Adrenal gland (tissue), 12 donors: ENCODE results near the gene SPRY2. TPM values are rescaled to one million over a fixed set of nuclear protein-coding genes. Genes with fewer than 3 reads are reported as not detected.
"Not testable (repeated sequence)": the region's sequence is repeated elsewhere in the genome, so short reads cannot be mapped to it uniquely, and the experiment has no call there.

Source experiments
- DNase-seq, 7 donors: peaks; one replicate each; pipeline ENCODE4 v3.0.0-alpha.2; 2019 to 2020
- H3K27ac ChIP-seq, 5 donors: fragments of 200-600 bp; sonication (generic) in 4 of 5; 1 replicate in 3 of 5; 2 replicates in 2 of 5; pipeline versions ENCODE4 v1.5.1 to v1.8.0; 2016 to 2020; ENCODE audit warnings: mild to moderate bottlenecking in 1 of 5
- H3K27me3 ChIP-seq: fragments of 200-600 bp; 2 replicates; pipeline ENCODE4 v1.8.0; 2021
- H3K36me3 ChIP-seq, 2 donors: fragments of 200-600 bp; replicated peaks in 1 of 2; 1 replicate in 1 of 2; 2 replicates in 1 of 2; pipeline versions ENCODE4 v1.5.1 to v1.8.0; 2018 to 2022
- H3K4me1 ChIP-seq, 2 donors: fragments of 200-600 bp; replicated peaks in 1 of 2; 1 replicate in 1 of 2; 2 replicates in 1 of 2; pipeline versions ENCODE4 v1.5.1 to v1.8.0; 2018 to 2021
- H3K4me3 ChIP-seq, 4 donors: fragments of 200-600 bp; sonication (generic) in 3 of 4; one replicate each; pipeline ENCODE4 v1.5.1; 2016 to 2018
- H3K9me3 ChIP-seq, 3 donors: fragments of 200-600 bp; sonication (generic) in 1 of 3; replicated peaks in 1 of 3; 1 replicate in 2 of 3; 2 replicates in 1 of 3; pipeline versions ENCODE4 v1.5.1 to v1.8.0; 2016 to 2021
- CTCF ChIP-seq, 6 experiments: fragments of 450-650 bp in 4 of 6; fragments of 200-600 bp in 2 of 6; sonication (generic) in 1 of 6; IDR thresholded peaks; 1 replicate in 5 of 6; 2 replicates in 1 of 6; pipeline versions ENCODE4 v1.5.1 to v1.8.0; 2016 to 2021; ENCODE audit warnings: antibody characterized with exemption in 6 of 6, mild to moderate bottlenecking in 2 of 6, moderate library complexity in 1 of 6
- POLR2A ChIP-seq, 2 donors: fragments of 450-650 bp; IDR thresholded peaks; one replicate each; pipeline ENCODE4 v1.6.1; 2017; ENCODE audit warnings: antibody characterized with exemption in 2 of 2, mild to moderate bottlenecking in 2 of 2, moderate library complexity in 1 of 2
- WGBS, 4 donors: extraction: QIAGEN DNeasy Blood & Tissue Kit in 2 of 4; methylation state at CpG; one replicate each; pipeline versions ENCODE4 v1.1.5 to v1.1.7; 2013 to 2017; 5-methylcytosine and 5-hydroxymethylcytosine counted together
- intact Hi-C, 2 donors: fragments of 100-400 bp; cut with DNase I; formaldehyde crosslinking; loops; one replicate each; pipeline versions ENCODE4 v1.14.1 to v1.15.0; 2022 to 2023
- polyA plus RNA-seq, 3 donors: library from polyadenylated mRNA; stranded (reverse); fragments of 200-250 nt in 2 of 3; fragments of 350-450 nt in 1 of 3; fragmentation: Illumina TruSeq in 1 of 3; extraction: RNeasy Lipid Tissue Mini Kit (QIAGEN cat#74804) in 1 of 3; gene quantifications; one replicate each; pipeline ENCODE4 v1.2.3, GENCODE V29; 2013 to 2014
- total RNA-seq, 9 donors: library from RNA; depleted of rRNA in 4 of 9; stranded (reverse); fragments of >200 nt in 4 of 9; fragments of 120-200 nt in 1 of 9; fragmentation: NEBNext Ultra II Directional in 1 of 9; extraction: Animal tissue kit (Norgen Biotek cat#: 25700) in 1 of 9; gene quantifications; one replicate each; pipeline versions ENCODE4 v1.1.0 to v1.2.4, GENCODE V29; 2013 to 2023
- donor health status: healthy with polysubstance abuse.
- donor health status: Bipolar disorder and iron deficiency.
- donor health status: DM: yes; HTN: yes; CAD: no.
- donor health status: DM: no; HTN: no; CAD: no.
- donor health status: DM: no; HTN: no; CAD: no.
- donor health status: DM: yes; HTN: yes; CAD: no.

The SPRY2 gene
- total and polyA plus RNA-seq, 12 donors = 10.9 to 36.7 (median 22.1) TPM

GRCh38 chr13:80359414-80359777 is 18.5 kb upstream of the SPRY2 start:
- no peak for TF ChIP-seq CTCF (IDR thresholded peaks at IDR 0.05)
- TF ChIP-seq POLR2A (IDR thresholded peaks at IDR 0.05) = no peak
- WGBS, 4 donors = 77 to 85% (median 80%) methylated on average over 4 of the region's 4 CpGs
- Histone ChIP-seq H3K27me3 (no peaks in the 10 kb centered on the region), H3K4me1 (peaks cover 0 to 10% of the 10 kb centered on the region in 2 donors), H3K9me3 (no peaks in the 10 kb centered on the region), H3K4me3 (no peak overlapping the region), H3K27ac (peak overlapping the region in 1 of 5 donors; percentile 37), H3K36me3 (no peaks in the 10 kb centered on the region)
- DNase-seq = no peak
- intact Hi-C loops = loop anchor here in 1 of 2 donors (10.0 kb wide), 1 partner anchor 685 kb away; no protein-coding TSS in a partner anchor

- H3K36me3 ChIP-seq, H3K4me3 ChIP-seq, H3K27me3 ChIP-seq, H3K9me3 ChIP-seq, H3K4me1 ChIP-seq, H3K27ac ChIP-seq, DNase-seq: not testable (repeated sequence)
- intact Hi-C loops = loop anchor here in 1 of 2 donors (10.0 kb wide), 1 partner anchor 681 kb away; no protein-coding TSS in a partner anchor
- WGBS, 4 donors = 92 to 95% (median 94%) methylated on average over 7 to 32 of the region's 32 CpGs; no CpG with 5 or more reads in 1 of the 4 donors
Observed at GRCh38 chr13:80355496-80356094, 14.7 kb upstream of the SPRY2 start.

GRCh38 chr13:80348750-80349149 is 7.8 kb upstream of the SPRY2 start:
- H3K27me3 ChIP-seq = no peaks in the 10 kb centered on the region
- intact Hi-C loops = no loop called here
- TF ChIP-seq POLR2A (IDR thresholded peaks at IDR 0.05) (no peak), CTCF (IDR thresholded peaks at IDR 0.05) (no peak)
- 57 to 68% (median 66%) methylated on average over 6 of the region's 6 CpGs for WGBS, 4 donors
- H3K4me1 ChIP-seq = peaks cover 0 to 7% of the 10 kb centered on the region in 2 donors
- peak overlapping the region in 1 of 5 donors; percentile 30 for H3K27ac ChIP-seq
- H3K4me3 ChIP-seq = no peak overlapping the region
- no peaks in the 10 kb centered on the region for H3K9me3 ChIP-seq
- no peaks in the 10 kb centered on the region for H3K36me3 ChIP-seq
- no peak for DNase-seq

- H3K27ac ChIP-seq = peak overlapping the region in 1 of 5 donors; percentile 30
- no peak for TF ChIP-seq POLR2A (IDR thresholded peaks at IDR 0.05)
- no peak for TF ChIP-seq CTCF (IDR thresholded peaks at IDR 0.05)
Observed at GRCh38 chr13:80348314-80348713, 7.4 kb upstream of the SPRY2 start.

More at GRCh38 chr13:80348314-80348713, 7.4 kb upstream of the SPRY2 start:
- no peak for DNase-seq
- Histone ChIP-seq H3K27me3 (no peaks in the 10 kb centered on the region), H3K4me1 (peaks cover 2 to 11% of the 10 kb centered on the region in 2 donors), H3K4me3 (no peak overlapping the region), H3K9me3 (no peaks in the 10 kb centered on the region), H3K36me3 (no peaks in the 10 kb centered on the region)
- intact Hi-C loops = no loop called here
